HG02852 (cell line): ENCODE data around the gene RAX.

Experiments
- ATAC-seq: cut with Tn5 transposase; IDR thresholded peaks from one replicate; pipeline ENCODE4 v1.9.1; 2021; ENCODE audit warnings: mild to moderate bottlenecking, moderate library complexity; ENCODE audit not compliant: unreplicated experiment

The RAX gene

GRCh38 chr18:59272891-59273758 lies at the start of gene RAX:
TSS of gene RAX (minus strand) at chr18:59273454. CDS start at chr18:59273206, 248 bp downstream.
- ATAC-seq: peak; percentile 63

DNA sequence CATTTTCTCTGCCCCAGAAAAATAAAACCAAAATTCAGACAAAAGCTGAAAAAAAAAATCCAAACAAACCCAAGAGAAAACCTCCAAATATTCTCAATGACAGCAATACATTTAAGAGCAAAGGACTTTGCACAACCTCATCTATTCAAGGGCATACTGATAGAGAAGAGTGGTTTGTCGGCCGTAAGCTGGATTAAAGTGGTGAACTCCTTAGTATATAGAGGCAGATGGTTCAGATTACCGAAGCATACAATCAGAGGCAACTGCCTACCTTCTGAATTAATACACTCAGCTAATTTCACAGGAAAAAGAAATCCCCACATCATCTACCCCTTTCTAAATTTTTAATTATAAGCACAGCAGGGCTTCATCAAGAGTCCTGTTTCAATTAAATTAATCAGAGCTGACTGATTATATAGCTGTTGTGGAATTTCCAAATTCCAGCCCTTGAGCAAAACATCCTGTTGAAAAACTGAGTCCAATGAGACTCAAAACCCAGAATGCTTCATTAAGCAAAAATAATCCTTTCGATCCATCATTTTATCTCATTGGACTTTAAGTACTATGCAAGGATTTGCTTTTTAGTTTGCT lies 45.3 kb upstream of the RAX start, which contains the start of gene CPLX4:
Gene CPLX4 (minus strand): TSS at position 190 of the 591 bp plus-strand sequence. CDS start 187 bp downstream, at position 3.
- ATAC-seq: no peak

DNA sequence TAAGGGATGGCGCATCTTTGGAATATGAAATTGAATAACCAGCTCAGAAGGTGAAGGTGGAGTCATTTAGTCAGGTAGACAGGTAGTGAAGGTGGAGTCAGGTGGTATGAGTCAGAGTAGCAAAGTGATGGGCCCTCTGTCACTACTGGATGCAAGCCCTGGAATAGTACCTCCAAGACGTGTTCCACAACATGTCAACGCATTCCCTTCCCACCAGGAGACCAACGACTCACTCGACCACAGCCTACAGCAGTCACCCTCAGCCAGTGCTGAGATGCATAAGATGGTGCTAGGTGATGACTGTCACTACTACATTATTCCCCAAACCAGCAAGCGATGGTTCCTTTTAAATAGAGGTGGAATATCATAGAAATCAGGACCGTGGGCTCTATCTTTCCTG lies 38.4 kb upstream of the RAX start:
- ATAC-seq: no peak

DNA sequence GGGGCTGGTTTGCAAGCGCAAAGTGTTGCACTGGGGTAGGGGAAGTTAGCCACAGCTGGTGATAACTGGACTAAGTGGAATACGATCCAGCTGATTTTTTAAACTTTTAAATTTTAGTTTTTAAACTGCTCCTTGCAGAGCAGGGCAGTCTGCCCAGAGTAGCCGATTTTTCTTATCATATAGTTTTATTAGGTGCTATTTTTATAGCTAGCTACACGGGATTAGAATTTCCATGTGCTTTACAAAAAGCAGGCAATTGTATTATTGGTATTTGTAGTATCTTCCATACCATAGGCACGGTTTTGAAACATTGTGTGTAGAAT lies 35.6 kb upstream of the RAX start:
- no peak for ATAC-seq

GRCh38 chr18:59308248-59308937 lies 35.1 kb upstream of the RAX start:
- ATAC-seq: peak; percentile 93

DNA sequence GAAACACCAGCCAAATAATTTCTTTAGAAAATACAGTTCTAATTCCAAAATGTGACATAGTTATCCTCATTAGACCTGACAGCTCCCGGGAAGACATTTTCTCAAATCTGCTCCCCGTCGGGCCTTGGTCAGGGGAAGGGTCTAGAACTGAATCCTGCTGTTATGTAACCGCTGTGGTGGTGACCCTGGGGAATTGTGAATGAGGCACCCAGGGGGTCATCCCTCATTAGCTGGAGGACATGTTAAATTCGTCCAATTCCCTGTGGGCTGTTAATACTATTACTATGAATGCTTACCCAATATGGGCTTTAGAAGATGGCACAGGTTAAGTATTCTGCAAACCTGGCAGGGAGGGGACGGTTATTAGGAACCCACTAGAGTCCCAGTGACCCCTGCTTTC lies 33.4 kb upstream of the RAX start:
- ATAC-seq: no peak

- ATAC-seq: no peak
These were observed 32.0 kb upstream of the RAX start for GRCh38 chr18:59305295-59305694.

DNA sequence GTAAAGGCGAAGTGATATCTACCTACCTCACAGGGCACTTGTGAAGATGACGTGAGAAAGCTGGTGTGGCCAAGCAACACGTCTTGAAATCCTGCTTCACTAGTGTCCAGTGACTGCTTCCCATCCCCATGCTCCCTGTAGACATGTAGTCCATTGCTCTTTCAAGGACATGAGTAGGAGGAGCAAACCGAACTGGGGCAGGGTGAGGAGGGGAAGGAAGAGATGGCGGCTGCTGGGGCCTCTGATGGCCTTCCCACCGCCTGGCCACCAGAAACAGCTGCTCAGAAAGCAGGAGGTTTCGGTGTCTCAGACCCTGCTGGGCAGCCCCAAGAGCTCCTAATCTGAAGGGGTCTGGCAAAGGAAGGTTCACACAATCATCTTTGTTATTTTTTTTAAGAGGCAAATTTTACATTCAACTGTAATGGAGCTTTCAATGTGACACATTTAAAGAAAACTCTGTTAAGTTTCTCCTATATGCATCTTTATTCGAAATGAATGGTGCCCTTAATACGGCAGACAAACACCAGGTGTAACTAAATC lies 30.5 kb upstream of the RAX start:
- ATAC-seq: no peak

GRCh38 chr18:59303006-59303405 lies 29.8 kb upstream of the RAX start:
- ATAC-seq: no peak

- ATAC-seq: no peak
These were observed 28.7 kb upstream of the RAX start for GRCh38 chr18:59301929-59302328.

DNA sequence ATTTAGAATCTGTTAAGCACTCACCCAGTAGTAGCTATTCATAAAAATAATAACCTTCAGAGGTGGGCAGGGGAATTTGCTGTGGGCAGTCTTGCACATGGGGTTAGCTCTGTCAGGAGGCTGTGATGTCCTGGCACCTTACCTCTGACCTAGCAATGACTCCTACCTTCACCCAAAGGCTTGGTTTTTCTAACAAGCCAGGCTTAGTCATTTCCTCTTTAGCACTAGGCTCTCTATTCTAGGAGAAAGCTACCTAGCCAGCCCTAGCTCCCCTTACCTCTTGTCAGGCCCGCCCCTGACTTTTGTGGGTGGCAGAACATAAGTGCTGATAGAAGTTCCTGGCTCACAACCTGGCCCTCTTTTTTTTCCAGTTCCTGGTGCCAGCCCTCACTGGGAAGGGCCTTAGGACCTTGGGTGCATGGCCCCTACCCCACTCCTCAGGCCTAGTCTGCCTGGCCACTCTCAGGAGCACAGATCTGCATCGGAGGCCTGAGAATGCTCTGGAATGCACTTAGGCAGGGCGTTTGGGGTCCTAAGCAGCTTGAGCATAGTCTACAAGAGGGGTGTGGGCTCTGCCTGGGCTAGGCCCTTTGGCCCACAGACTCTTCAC lies 27.5 kb upstream of the RAX start:
- no peak for ATAC-seq

- ATAC-seq: no peak
These were observed 25.6 kb upstream of the RAX start for GRCh38 chr18:59298871-59299270.

GRCh38 chr18:59293317-59293716 lies 20.1 kb upstream of the RAX start:
- ATAC-seq: no peak

DNA sequence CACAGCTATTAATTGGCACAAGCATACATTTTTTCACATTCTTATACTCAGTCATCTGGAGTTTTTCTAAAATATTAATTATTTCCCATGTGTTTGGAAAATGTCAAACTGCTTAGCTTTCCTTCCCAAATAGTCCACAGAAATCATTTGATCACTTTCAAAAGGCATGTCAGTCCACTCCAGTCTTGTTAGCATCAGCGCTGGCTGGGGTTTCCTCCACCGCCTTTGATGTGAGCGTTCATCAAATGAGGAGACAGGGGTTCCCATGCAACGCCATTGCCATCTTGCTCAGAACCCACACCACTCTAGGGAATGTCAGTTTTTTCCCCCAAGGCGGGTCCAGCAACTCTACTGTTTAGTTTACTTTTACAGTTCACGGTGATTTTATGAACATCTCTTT lies 13.1 kb upstream of the RAX start:
- no peak for ATAC-seq

GRCh38 chr18:59282341-59282740 lies 9.1 kb upstream of the RAX start:
- no peak for ATAC-seq

GRCh38 chr18:59279722-59280121 lies 6.5 kb upstream of the RAX start:
- no peak for ATAC-seq

DNA sequence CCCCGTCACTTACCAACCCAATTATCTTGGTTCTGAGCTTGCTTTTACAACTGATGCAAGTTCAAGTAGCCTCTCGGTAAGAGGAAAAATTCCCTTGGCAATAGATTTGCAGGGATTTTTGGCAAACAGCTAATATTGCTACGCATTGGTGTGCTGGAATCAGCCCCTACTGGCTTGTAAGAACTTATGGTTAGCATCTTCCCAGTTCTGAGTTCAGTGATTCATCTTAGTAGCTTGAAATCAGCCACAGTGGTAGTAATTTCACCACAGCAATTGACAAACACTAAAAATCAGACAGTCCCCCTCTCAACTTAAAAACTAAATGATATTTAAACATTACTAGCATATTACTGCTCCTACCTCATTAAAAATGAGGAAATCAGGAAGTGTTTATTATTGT lies 5.9 kb upstream of the RAX start:
- no peak for ATAC-seq

DNA sequence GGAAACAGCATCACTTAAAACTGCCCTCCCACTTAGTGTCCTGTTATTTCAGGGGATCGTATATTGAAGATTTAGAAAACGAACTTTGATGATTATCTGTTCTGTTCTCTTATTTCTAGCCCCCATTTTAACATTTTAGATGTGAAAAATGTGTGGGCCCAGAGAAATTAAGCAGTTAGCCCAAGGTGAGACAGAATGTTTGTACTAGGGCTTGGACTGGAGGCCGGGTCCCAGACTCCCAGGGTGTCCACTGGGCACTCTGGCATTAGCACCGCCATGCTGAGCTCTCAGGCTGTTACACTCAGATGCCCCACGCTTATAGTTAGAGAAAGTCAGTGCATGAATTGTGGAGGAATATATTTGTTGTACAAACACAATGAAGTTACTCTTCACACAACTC lies 5.5 kb upstream of the RAX start:
- ATAC-seq: no peak

- ATAC-seq: no peak
These were observed 2.8 kb upstream of the RAX start for GRCh38 chr18:59276047-59276446.

- no peak for ATAC-seq
These were observed 2.2 kb upstream of the RAX start for GRCh38 chr18:59275406-59275949.

DNA sequence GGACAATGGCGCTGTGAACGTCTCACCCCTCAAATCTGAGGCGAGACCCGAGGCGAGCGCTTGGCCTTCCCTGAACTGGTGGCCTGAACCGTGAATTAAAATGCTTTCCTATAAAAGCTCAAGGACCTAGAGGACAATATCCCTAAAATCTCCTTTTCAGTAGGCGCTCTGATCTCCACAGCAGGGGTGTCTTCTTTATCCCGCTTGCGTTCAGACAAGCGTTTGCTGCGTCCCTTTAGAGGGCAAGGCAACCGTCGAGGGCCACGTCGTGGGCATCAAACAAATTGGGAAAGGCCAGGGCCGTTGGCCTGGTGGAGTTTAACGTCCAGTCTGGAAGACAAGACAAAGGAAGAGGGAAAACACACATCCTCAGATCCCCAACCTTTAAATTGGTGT lies 1.3 kb upstream of the RAX start:
- no peak for ATAC-seq
